HepG2 (cell line): ENCODE measurements around the gene PIM1. TPM values are rescaled to one million over a fixed set of nuclear protein-coding genes. Genes with fewer than 3 reads are reported as not detected.

Experiments
- DMTF1 ChIP-seq: sonication (generic); formaldehyde crosslinking; IDR thresholded peaks from 2 replicates; pipeline ENCODE4 v1.4.0; 2020; ENCODE audit warnings: mild to moderate bottlenecking, missing genetic modification reagents
- ELF1 ChIP-seq: sonication (generic); formaldehyde crosslinking; IDR thresholded peaks from 2 replicates; pipeline ENCODE4 v1.4.0; 2020; ENCODE audit warnings: missing genetic modification reagents
- EZH2 ChIP-seq: conservative IDR thresholded peaks from 2 replicates; pipeline ENCODE4 v1.6.1; 2012; ENCODE audit warnings: mild to moderate bottlenecking, low read depth, low read length, moderate library complexity
- HNF4A ChIP-seq: sonication (generic); formaldehyde crosslinking; IDR thresholded peaks from 2 replicates; pipeline ENCODE4 v1.4.0; 2020; ENCODE audit warnings: missing genetic modification reagents
- MLLT10 ChIP-seq: sonication (generic); formaldehyde crosslinking; IDR thresholded peaks from 2 replicates; pipeline ENCODE4 v1.4.0; 2020; ENCODE audit warnings: missing genetic modification reagents
- MTA3 ChIP-seq: sonication (generic); formaldehyde crosslinking; IDR thresholded peaks from 2 replicates; pipeline ENCODE4 v1.4.0; 2020; ENCODE audit warnings: missing genetic modification reagents
- NR2C2 ChIP-seq: sonication (generic); formaldehyde crosslinking; IDR thresholded peaks from 2 replicates; pipeline ENCODE4 v1.4.0; 2020; ENCODE audit warnings: missing genetic modification reagents, mild to moderate bottlenecking, moderate library complexity, borderline replicate concordance
- POLR2A ChIP-seq, 2 experiments: IDR thresholded peaks; 2 replicates each; pipeline ENCODE4 v1.6.1; 2011; ENCODE audit warnings: low read depth in 2 of 2, low read length in 2 of 2, mild to moderate bottlenecking in 1 of 2, moderate library complexity in 1 of 2; ENCODE audit not compliant: insufficient read depth in 1 of 2
- RAD51 ChIP-seq: fragments of 450-650 bp; IDR thresholded peaks from 2 replicates; pipeline ENCODE4 v1.6.1; 2016; ENCODE audit warnings: borderline replicate concordance
- REPIN1 ChIP-seq: sonication (generic); formaldehyde crosslinking; IDR thresholded peaks from 2 replicates; pipeline ENCODE4 v1.8.0; 2022; ENCODE audit warnings: missing genetic modification reagents, low read depth, mild to moderate bottlenecking, borderline replicate concordance
- RFX5 ChIP-seq: IDR thresholded peaks from 2 replicates; pipeline ENCODE4 v1.6.1; 2011; ENCODE audit warnings: low read depth, low read length, improper control_type of control experiment
- TCF12 ChIP-seq, 2 experiments: fragments of 450-650 bp in 1 of 2; sonication (generic) in 1 of 2; formaldehyde crosslinking in 1 of 2; IDR thresholded peaks; 2 replicates each; pipeline versions ENCODE4 v1.6.1 to v1.8.0; 2017 to 2022; ENCODE audit warnings: antibody characterized with exemption in 1 of 2, mild to moderate bottlenecking in 1 of 2, missing genetic modification reagents in 1 of 2, moderate library complexity in 1 of 2
- ZNF512 ChIP-seq: sonication (generic); formaldehyde crosslinking; IDR thresholded peaks from 2 replicates; pipeline ENCODE4 v1.4.0; 2020; ENCODE audit warnings: mild to moderate bottlenecking, missing genetic modification reagents
- ZNF576 ChIP-seq: sonication (generic); formaldehyde crosslinking; IDR thresholded peaks from 2 replicates; pipeline ENCODE4 v1.4.0; 2020; ENCODE audit warnings: mild to moderate bottlenecking, missing genetic modification reagents
- ZNF589 ChIP-seq: sonication (generic); formaldehyde crosslinking; conservative IDR thresholded peaks from 2 replicates; pipeline ENCODE4 v1.8.0; 2022; ENCODE audit warnings: mild to moderate bottlenecking, moderate library complexity, missing genetic modification reagents
- ZNF615 ChIP-seq: sonication (generic); formaldehyde crosslinking; IDR thresholded peaks from 2 replicates; pipeline ENCODE4 v1.5.0; 2020; ENCODE audit warnings: mild to moderate bottlenecking, missing genetic modification reagents, borderline replicate concordance
- ZNF775 ChIP-seq: sonication (generic); formaldehyde crosslinking; IDR thresholded peaks from 2 replicates; pipeline ENCODE4 v1.4.0; 2020; ENCODE audit warnings: missing genetic modification reagents, mild to moderate bottlenecking, moderate library complexity, borderline replicate concordance
- ZSCAN31 ChIP-seq: sonication (generic); formaldehyde crosslinking; IDR thresholded peaks from 2 replicates; pipeline ENCODE4 v1.5.0; 2020; ENCODE audit warnings: low read depth, mild to moderate bottlenecking, missing genetic modification reagents
- polyA plus RNA-seq, 8 experiments: library from polyadenylated mRNA; depleted of rRNA in 3 of 8; stranded (reverse) in 7 of 8; unstranded in 1 of 8; fragments of >200 nt; fragmentation: Illumina TruSeq in 4 of 8; extraction: Trizol in 4 of 8; gene quantifications; 2 replicates each; pipeline versions ENCODE4 v1.2.1 to v1.2.3, GENCODE V29; 2011 to 2016; ENCODE audit warnings: low read depth in 4 of 8, missing spikeins in 1 of 8, mixed read lengths in 1 of 8; ENCODE audit not compliant: insufficient read depth in 1 of 8
- total RNA-seq, 5 experiments: library from RNA; depleted of rRNA; stranded (reverse); fragments of >200 nt; fragmentation: Illumina TruSeq; extraction: Trizol; gene quantifications; 2 replicates each; pipeline ENCODE4 v1.2.3, GENCODE V29; 2016; ENCODE audit warnings: low read depth in 1 of 5
- TF ChIP-seq, protein P1 (sequence below): sonication (generic); formaldehyde crosslinking; IDR thresholded peaks from 2 replicates; pipeline ENCODE4 v1.5.0; 2020; ENCODE audit warnings: missing genetic modification reagents
- TF ChIP-seq, protein P2 (sequence below): sonication (generic); IDR thresholded peaks from 2 replicates; pipeline ENCODE4 v1.6.1; 2016; ENCODE audit warnings: low read depth, borderline replicate concordance
- TF ChIP-seq, protein P3 (sequence below): sonication (generic); formaldehyde crosslinking; IDR thresholded peaks from 2 replicates; pipeline ENCODE4 v1.5.1; 2020; ENCODE audit warnings: missing genetic modification reagents, mild to moderate bottlenecking, borderline replicate concordance

PIM1 gene
- total and polyA plus RNA-seq, 2 of the 13 experiments (the other 11 are each of a cell fraction or from before 2014, with no cell fraction given) = 29.4 to 117 TPM

DNA sequence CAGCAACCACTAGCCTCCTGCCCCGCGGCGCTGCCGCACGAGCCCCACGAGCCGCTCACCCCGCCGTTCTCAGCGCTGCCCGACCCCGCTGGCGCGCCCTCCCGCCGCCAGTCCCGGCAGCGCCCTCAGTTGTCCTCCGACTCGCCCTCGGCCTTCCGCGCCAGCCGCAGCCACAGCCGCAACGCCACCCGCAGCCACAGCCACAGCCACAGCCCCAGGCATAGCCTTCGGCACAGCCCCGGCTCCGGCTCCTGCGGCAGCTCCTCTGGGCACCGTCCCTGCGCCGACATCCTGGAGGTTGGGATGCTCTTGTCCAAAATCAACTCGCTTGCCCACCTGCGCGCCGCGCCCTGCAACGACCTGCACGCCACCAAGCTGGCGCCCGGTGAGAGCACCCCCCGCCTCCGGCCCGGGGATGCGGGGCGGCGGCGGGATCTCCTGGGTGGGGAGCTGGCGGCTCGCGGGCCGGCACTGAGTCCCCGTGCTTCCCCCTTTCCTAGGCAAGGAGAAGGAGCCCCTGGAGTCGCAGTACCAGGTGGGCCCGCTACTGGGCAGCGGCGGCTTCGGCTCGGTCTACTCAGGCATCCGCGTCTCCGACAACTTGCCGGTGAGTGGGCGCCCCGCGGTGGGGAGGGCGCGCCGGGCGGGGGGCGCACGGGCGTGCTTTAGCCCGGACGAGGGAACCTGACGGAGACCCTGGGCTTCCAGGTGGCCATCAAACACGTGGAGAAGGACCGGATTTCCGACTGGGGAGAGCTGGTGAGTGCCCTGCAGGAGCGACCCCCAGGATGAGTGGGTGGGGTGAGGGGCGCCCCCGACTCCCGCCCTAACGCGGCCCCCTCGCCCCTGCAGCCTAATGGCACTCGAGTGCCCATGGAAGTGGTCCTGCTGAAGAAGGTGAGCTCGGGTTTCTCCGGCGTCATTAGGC is 585 bp downstream of the PIM1 start (continued):
- TF ChIP-seq, protein P1, sequence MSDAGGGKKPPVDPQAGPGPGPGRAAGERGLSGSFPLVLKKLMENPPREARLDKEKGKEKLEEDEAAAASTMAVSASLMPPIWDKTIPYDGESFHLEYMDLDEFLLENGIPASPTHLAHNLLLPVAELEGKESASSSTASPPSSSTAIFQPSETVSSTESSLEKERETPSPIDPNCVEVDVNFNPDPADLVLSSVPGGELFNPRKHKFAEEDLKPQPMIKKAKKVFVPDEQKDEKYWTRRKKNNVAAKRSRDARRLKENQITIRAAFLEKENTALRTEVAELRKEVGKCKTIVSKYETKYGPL (CRISPR knock-in tag) = no peak; the same call in 1 of the 2 replicates
- TF ChIP-seq TCF12 (IDR thresholded peaks at IDR 0.05) = no peak
- TF ChIP-seq TCF12 (CRISPR knock-in tag; IDR thresholded peaks at IDR 0.05) = no peak
- peak; percentile 69 for TF ChIP-seq ZNF589 (CRISPR knock-in tag)
- no peak for TF ChIP-seq MLLT10 (CRISPR knock-in tag)
- 0 out of 2 replicates have a peak, but pooled peaks have one; percentile 4 for TF ChIP-seq NR2C2 (CRISPR knock-in tag)
- TF ChIP-seq ZNF775 (CRISPR knock-in tag) = no peak
- TF ChIP-seq DMTF1 (CRISPR knock-in tag) = no peak
- TF ChIP-seq EZH2 = no peak
- TF ChIP-seq ZNF512 = no peak
- TF ChIP-seq, protein P2, sequence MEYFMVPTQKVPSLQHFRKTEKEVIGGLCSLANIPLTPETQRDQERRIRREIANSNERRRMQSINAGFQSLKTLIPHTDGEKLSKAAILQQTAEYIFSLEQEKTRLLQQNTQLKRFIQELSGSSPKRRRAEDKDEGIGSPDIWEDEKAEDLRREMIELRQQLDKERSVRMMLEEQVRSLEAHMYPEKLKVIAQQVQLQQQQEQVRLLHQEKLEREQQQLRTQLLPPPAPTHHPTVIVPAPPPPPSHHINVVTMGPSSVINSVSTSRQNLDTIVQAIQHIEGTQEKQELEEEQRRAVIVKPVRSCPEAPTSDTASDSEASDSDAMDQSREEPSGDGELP = no peak
- no peak for TF ChIP-seq RAD51
- TF ChIP-seq ZNF576 (CRISPR knock-in tag) = no peak
- TF ChIP-seq HNF4A (CRISPR knock-in tag) = no peak
- peak; percentile 16; the same call in 1 of the 2 replicates for TF ChIP-seq REPIN1 (CRISPR knock-in tag)
- no peak for TF ChIP-seq RFX5
- no peak for TF ChIP-seq ZNF615
- TF ChIP-seq ZSCAN31 (CRISPR knock-in tag) = no peak; the same call in 1 of the 2 replicates
- no peak for TF ChIP-seq MTA3 (CRISPR knock-in tag)
- TF ChIP-seq POLR2A (IDR thresholded peaks at IDR 0.05; ENCODE audit: insufficient read depth in 1 of 2, low read depth in 2 of 2, low read length in 2 of 2) = peak in 1 of 2 experiments; percentile 19; a peak in 2 of 4 replicates
- TF ChIP-seq ELF1 = no peak; the same call in 1 of the 2 replicates
- TF ChIP-seq, protein P3, sequence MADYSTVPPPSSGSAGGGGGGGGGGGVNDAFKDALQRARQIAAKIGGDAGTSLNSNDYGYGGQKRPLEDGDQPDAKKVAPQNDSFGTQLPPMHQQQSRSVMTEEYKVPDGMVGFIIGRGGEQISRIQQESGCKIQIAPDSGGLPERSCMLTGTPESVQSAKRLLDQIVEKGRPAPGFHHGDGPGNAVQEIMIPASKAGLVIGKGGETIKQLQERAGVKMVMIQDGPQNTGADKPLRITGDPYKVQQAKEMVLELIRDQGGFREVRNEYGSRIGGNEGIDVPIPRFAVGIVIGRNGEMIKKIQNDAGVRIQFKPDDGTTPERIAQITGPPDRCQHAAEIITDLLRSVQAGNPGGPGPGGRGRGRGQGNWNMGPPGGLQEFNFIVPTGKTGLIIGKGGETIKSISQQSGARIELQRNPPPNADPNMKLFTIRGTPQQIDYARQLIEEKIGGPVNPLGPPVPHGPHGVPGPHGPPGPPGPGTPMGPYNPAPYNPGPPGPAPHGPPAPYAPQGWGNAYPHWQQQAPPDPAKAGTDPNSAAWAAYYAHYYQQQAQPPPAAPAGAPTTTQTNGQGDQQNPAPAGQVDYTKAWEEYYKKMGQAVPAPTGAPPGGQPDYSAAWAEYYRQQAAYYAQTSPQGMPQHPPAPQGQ (CRISPR knock-in tag) = no peak
